Measurements from ENCODE around the gene ALG12.

The ALG12 gene

GRCh38 chr22:49951678-49951985, 33.4 kb upstream of the ALG12 start:
- Mint-ChIP-seq H3K4me3 (no peak overlapping the region), H3K36me3 (ENCODE audit: low read depth) (no peaks in the 10 kb centered on the region), H3K27me3 (ENCODE audit: low read depth, poor library complexity) (no peaks in the 10 kb centered on the region), H3K4me1 (peaks cover 20% of the 10 kb centered on the region), H3K9me3 (no peaks in the 10 kb centered on the region), H3K27ac (no peak overlapping the region)
- TF ChIP-seq, protein P1, sequence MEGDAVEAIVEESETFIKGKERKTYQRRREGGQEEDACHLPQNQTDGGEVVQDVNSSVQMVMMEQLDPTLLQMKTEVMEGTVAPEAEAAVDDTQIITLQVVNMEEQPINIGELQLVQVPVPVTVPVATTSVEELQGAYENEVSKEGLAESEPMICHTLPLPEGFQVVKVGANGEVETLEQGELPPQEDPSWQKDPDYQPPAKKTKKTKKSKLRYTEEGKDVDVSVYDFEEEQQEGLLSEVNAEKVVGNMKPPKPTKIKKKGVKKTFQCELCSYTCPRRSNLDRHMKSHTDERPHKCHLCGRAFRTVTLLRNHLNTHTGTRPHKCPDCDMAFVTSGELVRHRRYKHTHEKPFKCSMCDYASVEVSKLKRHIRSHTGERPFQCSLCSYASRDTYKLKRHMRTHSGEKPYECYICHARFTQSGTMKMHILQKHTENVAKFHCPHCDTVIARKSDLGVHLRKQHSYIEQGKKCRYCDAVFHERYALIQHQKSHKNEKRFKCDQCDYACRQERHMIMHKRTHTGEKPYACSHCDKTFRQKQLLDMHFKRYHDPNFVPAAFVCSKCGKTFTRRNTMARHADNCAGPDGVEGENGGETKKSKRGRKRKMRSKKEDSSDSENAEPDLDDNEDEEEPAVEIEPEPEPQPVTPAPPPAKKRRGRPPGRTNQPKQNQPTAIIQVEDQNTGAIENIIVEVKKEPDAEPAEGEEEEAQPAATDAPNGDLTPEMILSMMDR (IDR thresholded peaks at IDR 0.05) = no peak
- no peak for DNase-seq

- H3K4me3 Mint-ChIP-seq = no peak overlapping the region
- no peak for DNase-seq
- TF ChIP-seq, protein P1 (IDR thresholded peaks at IDR 0.05) = no peak
- H3K9me3 Mint-ChIP-seq = no peaks in the 10 kb centered on the region
- no peak overlapping the region for H3K27ac Mint-ChIP-seq
- H3K36me3 Mint-ChIP-seq (ENCODE audit: low read depth) = no peaks in the 10 kb centered on the region
- no peaks in the 10 kb centered on the region for H3K27me3 Mint-ChIP-seq (ENCODE audit: low read depth, poor library complexity)
- H3K4me1 Mint-ChIP-seq = peaks cover 25% of the 10 kb centered on the region
Measured at GRCh38 chr22:49951000-49951677, 32.9 kb upstream of the ALG12 start.

- Mint-ChIP-seq H3K4me3 (no peak overlapping the region), H3K27ac (no peak overlapping the region), H3K4me1 (peaks cover 30% of the 10 kb centered on the region), H3K27me3 (ENCODE audit: low read depth, poor library complexity) (no peaks in the 10 kb centered on the region), H3K36me3 (ENCODE audit: low read depth) (no peaks in the 10 kb centered on the region), H3K9me3 (no peaks in the 10 kb centered on the region)
- TF ChIP-seq, protein P1 (IDR thresholded peaks at IDR 0.05) = no peak
- no peak for DNase-seq
Measured at GRCh38 chr22:49950396-49950994, 32.3 kb upstream of the ALG12 start.

GRCh38 chr22:49949914-49950292, 31.7 kb upstream of the ALG12 start:
- TF ChIP-seq, protein P1 (IDR thresholded peaks at IDR 0.05) = no peak
- Mint-ChIP-seq H3K27me3 (ENCODE audit: low read depth, poor library complexity) (no peaks in the 10 kb centered on the region), H3K4me3 (no peak overlapping the region), H3K36me3 (ENCODE audit: low read depth) (no peaks in the 10 kb centered on the region), H3K9me3 (no peaks in the 10 kb centered on the region), H3K4me1 (peaks cover 29% of the 10 kb centered on the region), H3K27ac (no peak overlapping the region)
- DNase-seq = no peak

- TF ChIP-seq, protein P1 (IDR thresholded peaks at IDR 0.05) = no peak
- H3K27ac Mint-ChIP-seq = no peak overlapping the region
Measured at GRCh38 chr22:49948958-49949913, 31.0 kb upstream of the ALG12 start.

More at GRCh38 chr22:49948958-49949913, 31.0 kb upstream of the ALG12 start:
- Mint-ChIP-seq H3K4me3 (no peak overlapping the region), H3K36me3 (ENCODE audit: low read depth) (no peaks in the 10 kb centered on the region), H3K27me3 (ENCODE audit: low read depth, poor library complexity) (no peaks in the 10 kb centered on the region), H3K9me3 (no peaks in the 10 kb centered on the region), H3K4me1 (peaks cover 28% of the 10 kb centered on the region)
- no peak for DNase-seq
